MM.1S (cell line): ENCODE measurements around the gene LATS2.
A peak's percentile ranks its signal among the peaks of the same experiment; 100 is the strongest.

ENCODE experiments used
- DNase-seq: peaks from one replicate; pipeline ENCODE4 v3.0.0-alpha.2; 2015
- H2AFZ ChIP-seq: fragments of 300-600 bp; sonication (generic); 2 replicates; pipeline ENCODE4 v1.6.0; 2016; ENCODE audit warnings: antibody characterized with exemption, low read length
- H3F3A ChIP-seq: fragments of 300-600 bp; sonication (generic); 2 replicates; pipeline ENCODE4 v1.6.1; 2016; ENCODE audit warnings: mild to moderate bottlenecking, antibody characterized with exemption, low read length, moderate library complexity, mixed read lengths; ENCODE audit not compliant: insufficient read depth
- H3K27ac ChIP-seq: fragments of 300-600 bp; sonication (generic); 2 replicates; pipeline ENCODE4 v1.5.1; 2016; ENCODE audit warnings: mild to moderate bottlenecking, low read length
- H3K27me3 ChIP-seq: fragments of 300-600 bp; sonication (generic); replicated peaks from 2 replicates; pipeline ENCODE4 v1.6.0; 2016; ENCODE audit warnings: low read length; ENCODE audit not compliant: insufficient read depth
- H3K36me3 ChIP-seq: fragments of 300-600 bp; sonication (generic); replicated peaks from 2 replicates; pipeline ENCODE4 v1.6.1; 2016; ENCODE audit warnings: mild to moderate bottlenecking, low read length, mixed read lengths; ENCODE audit not compliant: insufficient read depth
- H3K4me1 ChIP-seq: fragments of 300-600 bp; sonication (generic); 2 replicates; pipeline ENCODE4 v1.6.1; 2016; ENCODE audit warnings: low read length, mixed read lengths
- H3K4me2 ChIP-seq: fragments of 300-600 bp; sonication (generic); 2 replicates; pipeline ENCODE4 v1.6.0; 2016; ENCODE audit warnings: low read depth, low read length
- H3K4me3 ChIP-seq: fragments of 300-600 bp; sonication (generic); 2 replicates; pipeline ENCODE4 v1.5.1; 2016; ENCODE audit warnings: low read length, mixed read lengths
- H3K79me2 ChIP-seq: fragments of 300-600 bp; sonication (generic); 2 replicates; pipeline ENCODE4 v1.6.1; 2016; ENCODE audit warnings: mixed run types, low read length, mixed read lengths
- H3K9ac ChIP-seq: fragments of 300-600 bp; sonication (generic); 2 replicates; pipeline ENCODE4 v1.6.1; 2016; ENCODE audit warnings: low read length, mixed read lengths
- H3K9me2 ChIP-seq: fragments of 300-600 bp; sonication (generic); replicated peaks from 2 replicates; pipeline ENCODE4 v1.6.1; 2016; ENCODE audit warnings: mild to moderate bottlenecking, low read length, mixed read lengths; ENCODE audit not compliant: insufficient read depth
- H3K9me3 ChIP-seq: fragments of 300-600 bp; sonication (generic); replicated peaks from 2 replicates; pipeline ENCODE4 v1.6.1; 2016; ENCODE audit warnings: mild to moderate bottlenecking, low read length, mixed read lengths; ENCODE audit not compliant: insufficient read depth
- H4K20me1 ChIP-seq: fragments of 300-600 bp; sonication (generic); 2 replicates; pipeline ENCODE4 v1.6.1; 2016; ENCODE audit warnings: mild to moderate bottlenecking, low read length, moderate library complexity, mixed read lengths; ENCODE audit not compliant: insufficient read depth
- CTCF ChIP-seq: fragments of 300-600 bp; sonication (generic); IDR thresholded peaks from 2 replicates; pipeline ENCODE4 v1.5.1; 2016; ENCODE audit warnings: antibody characterized with exemption, low read length, mixed read lengths
- EZH2 ChIP-seq: fragments of 300-600 bp; sonication (generic); optimal IDR thresholded peaks from 2 replicates; pipeline ENCODE3; 2017; ENCODE audit warnings: low read depth, mild to moderate bottlenecking, antibody characterized with exemption, low read length, mixed read lengths
- EZH2phosphoT487 ChIP-seq: fragments of 300-600 bp; sonication (generic); IDR thresholded peaks from 2 replicates; pipeline ENCODE4 v1.6.1; 2018; ENCODE audit warnings: antibody characterized with exemption, low read length

Gene LATS2

GRCh38 chr13:20972731-20973130 lies 88.7 kb downstream of the LATS2 start:
- H4K20me1 ChIP-seq: no peaks in the 10 kb centered on the region
- no peak overlapping the region for H2AFZ ChIP-seq
- TF ChIP-seq EZH2: no peak
- no peak for TF ChIP-seq EZH2phosphoT487
- no peak for TF ChIP-seq CTCF
- H3K4me3 ChIP-seq: no peak overlapping the region
- no peak overlapping the region for H3K27ac ChIP-seq
- H3K36me3 ChIP-seq: no peaks in the 10 kb centered on the region
- DNase-seq: no peak
- H3K9ac ChIP-seq: no peak overlapping the region
- H3K4me2 ChIP-seq: no peak overlapping the region
- H3F3A ChIP-seq: no peaks in the 10 kb centered on the region; the same call in 1 of the 2 replicates
- H3K9me3 ChIP-seq: no peaks in the 10 kb centered on the region
- H3K9me2 ChIP-seq: no peaks in the 10 kb centered on the region
- H3K79me2 ChIP-seq: no peaks in the 10 kb centered on the region
- H3K4me1 ChIP-seq: no peaks in the 10 kb centered on the region
- no peaks in the 10 kb centered on the region for H3K27me3 ChIP-seq

DNA sequence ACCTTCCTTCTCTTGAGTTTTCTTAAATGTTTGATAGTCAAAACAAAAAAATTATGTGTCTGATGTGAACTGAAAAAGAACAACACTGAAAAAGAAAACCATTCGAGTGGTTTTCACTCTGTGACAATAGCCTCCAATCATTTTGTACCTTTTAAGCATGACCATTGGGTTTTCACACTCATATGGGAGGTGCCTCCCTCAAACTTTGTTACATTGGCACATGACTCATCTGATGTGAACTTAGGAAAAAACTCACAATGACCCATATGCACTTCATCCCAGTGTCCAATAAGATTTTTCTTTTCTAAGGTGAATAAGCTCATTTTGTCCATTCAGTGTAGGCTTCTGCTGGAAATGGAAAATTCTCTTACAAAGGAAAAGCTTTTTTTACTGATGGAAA lies 92.2 kb downstream of the LATS2 start:
- Histone ChIP-seq H2AFZ (0 out of 2 replicates have a peak overlapping the region, but pooled peaks have one; percentile 43), H3K9me3 (no peaks in the 10 kb centered on the region), H3K27me3 (no peaks in the 10 kb centered on the region), H3K4me2 (peak overlapping the region; percentile 29; the same call in 1 of the 2 replicates), H3K79me2 (no peaks in the 10 kb centered on the region), H4K20me1 (no peaks in the 10 kb centered on the region), H3K36me3 (no peaks in the 10 kb centered on the region), H3K27ac (peak overlapping the region; percentile 40; the same call in 1 of the 2 replicates), H3K9me2 (no peaks in the 10 kb centered on the region), H3F3A (no peaks in the 10 kb centered on the region; the same call in 1 of the 2 replicates), H3K4me3 (peak overlapping the region; percentile 13; the same call in 1 of the 2 replicates), H3K9ac (no peak overlapping the region), H3K4me1 (no peaks in the 10 kb centered on the region)
- TF ChIP-seq EZH2: no peak
- no peak for TF ChIP-seq EZH2phosphoT487
- no peak for TF ChIP-seq CTCF
- DNase-seq: peak; percentile 13

DNA sequence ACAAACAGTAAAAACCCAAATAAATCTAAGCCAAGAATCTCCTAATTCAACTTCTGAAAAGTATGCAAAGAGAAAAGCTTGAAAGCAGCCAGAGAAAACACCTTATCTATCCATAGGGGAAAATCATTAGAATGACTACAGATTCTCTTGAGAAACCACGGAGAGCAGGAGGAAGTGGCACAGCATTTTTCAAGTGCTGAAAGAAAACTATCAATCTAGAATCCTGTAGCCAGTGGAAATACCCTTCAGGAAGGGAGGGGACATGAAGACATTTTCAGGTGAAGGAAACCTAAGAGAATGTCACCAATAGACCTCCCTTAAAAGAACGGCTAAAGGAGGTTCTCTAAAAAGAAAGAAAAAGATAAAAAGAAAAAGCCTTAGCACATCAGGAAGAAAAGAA lies 92.6 kb downstream of the LATS2 start:
- no peak for TF ChIP-seq EZH2phosphoT487
- peak overlapping the region; percentile 13; the same call in 1 of the 2 replicates for H3K4me3 ChIP-seq
- H3F3A ChIP-seq: no peaks in the 10 kb centered on the region; the same call in 1 of the 2 replicates
- no peaks in the 10 kb centered on the region for H3K36me3 ChIP-seq
- H3K9ac ChIP-seq: no peak overlapping the region
- no peaks in the 10 kb centered on the region for H4K20me1 ChIP-seq
- 0 out of 2 replicates have a peak overlapping the region, but pooled peaks have one; percentile 43 for H2AFZ ChIP-seq
- DNase-seq: peak; percentile 20
- no peaks in the 10 kb centered on the region for H3K4me1 ChIP-seq
- H3K9me2 ChIP-seq: no peaks in the 10 kb centered on the region
- H3K27me3 ChIP-seq: no peaks in the 10 kb centered on the region
- H3K27ac ChIP-seq: peak overlapping the region; percentile 40; the same call in 1 of the 2 replicates
- H3K9me3 ChIP-seq: no peaks in the 10 kb centered on the region
- H3K4me2 ChIP-seq: peak overlapping the region; percentile 29; the same call in 1 of the 2 replicates
- H3K79me2 ChIP-seq: no peaks in the 10 kb centered on the region

DNA sequence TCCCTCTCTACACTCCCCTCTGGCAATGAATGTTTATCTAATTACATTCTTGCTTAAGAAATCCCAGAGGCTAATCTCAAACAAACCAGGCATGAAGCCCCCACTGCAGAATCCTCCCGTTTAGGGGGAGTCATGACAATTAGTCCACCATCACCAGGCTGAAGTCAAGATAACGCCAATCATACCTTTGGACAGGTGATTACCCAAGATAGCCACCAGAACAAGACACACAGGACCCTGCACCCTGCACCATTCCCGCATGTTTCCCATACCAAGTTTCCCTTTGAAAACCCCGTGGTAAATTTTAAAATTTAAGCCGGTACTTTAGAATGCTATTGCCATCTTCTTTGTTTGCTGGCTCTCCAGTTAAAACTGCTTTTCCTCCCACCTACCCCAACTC lies 94.0 kb downstream of the LATS2 start:
- no peak for DNase-seq
- no peak overlapping the region for H3K4me2 ChIP-seq
- no peaks in the 10 kb centered on the region for H3K9me3 ChIP-seq
- no peak overlapping the region for H3K27ac ChIP-seq
- H3K9me2 ChIP-seq: no peaks in the 10 kb centered on the region
- no peak overlapping the region for H3K4me3 ChIP-seq
- no peaks in the 10 kb centered on the region for H3K36me3 ChIP-seq
- no peaks in the 10 kb centered on the region; the same call in 1 of the 2 replicates for H3F3A ChIP-seq
- TF ChIP-seq EZH2 (no peak), CTCF (no peak), EZH2phosphoT487 (no peak)
- no peaks in the 10 kb centered on the region for H3K27me3 ChIP-seq
- no peaks in the 10 kb centered on the region for H3K79me2 ChIP-seq
- H3K4me1 ChIP-seq: no peaks in the 10 kb centered on the region
- no peaks in the 10 kb centered on the region for H4K20me1 ChIP-seq
- no peak overlapping the region for H3K9ac ChIP-seq
- no peak overlapping the region for H2AFZ ChIP-seq
